ENCODE results near the gene RAB8A. TPM values are rescaled to one million over a fixed set of nuclear protein-coding genes. Genes with fewer than 3 reads are reported as not detected.

The RAB8A gene
- total and polyA plus RNA-seq, 2 of the 8 experiments (the other 6 are each of a cell fraction or from before 2014, with no cell fraction given): 65.8 to 97.0 TPM

DNA sequence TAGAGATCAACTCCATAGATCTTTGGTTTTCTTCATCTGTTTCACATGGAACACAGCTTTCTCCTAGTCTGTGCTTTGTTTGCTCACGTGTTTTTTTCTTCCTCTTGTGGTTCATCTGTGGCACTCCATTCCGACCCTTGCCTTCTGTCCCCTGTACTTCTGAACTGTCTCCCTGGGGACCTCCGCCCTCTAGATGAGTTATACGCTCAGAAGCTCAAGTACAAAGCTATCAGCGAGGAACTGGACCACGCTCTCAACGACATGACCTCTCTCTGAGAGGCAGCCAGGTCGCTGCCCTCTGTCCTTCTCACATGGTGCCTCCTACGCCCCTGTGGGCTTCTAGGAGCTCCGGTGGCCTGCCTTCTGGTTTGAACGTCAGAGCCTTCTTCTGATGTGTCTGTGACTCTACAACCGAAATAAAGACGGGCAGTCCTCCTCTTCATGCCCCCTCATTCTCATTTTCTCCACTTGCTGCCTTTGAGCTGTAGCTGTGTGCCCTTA lies 16.6 kb upstream of the RAB8A start (continued):
- TF ChIP-seq, protein P1, sequence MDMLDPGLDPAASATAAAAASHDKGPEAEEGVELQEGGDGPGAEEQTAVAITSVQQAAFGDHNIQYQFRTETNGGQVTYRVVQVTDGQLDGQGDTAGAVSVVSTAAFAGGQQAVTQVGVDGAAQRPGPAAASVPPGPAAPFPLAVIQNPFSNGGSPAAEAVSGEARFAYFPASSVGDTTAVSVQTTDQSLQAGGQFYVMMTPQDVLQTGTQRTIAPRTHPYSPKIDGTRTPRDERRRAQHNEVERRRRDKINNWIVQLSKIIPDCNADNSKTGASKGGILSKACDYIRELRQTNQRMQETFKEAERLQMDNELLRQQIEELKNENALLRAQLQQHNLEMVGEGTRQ (IDR thresholded peaks at IDR 0.05; ENCODE audit: low read length): no peak
- TF ChIP-seq TAF1 (IDR thresholded peaks at IDR 0.05; ENCODE audit: low read depth, low read length) (no peak), KDM1A (IDR thresholded peaks at IDR 0.05; ENCODE audit: borderline replicate concordance, low read length) (no peak), MAFK (IDR thresholded peaks at IDR 0.05; ENCODE audit: low read depth, low read length) (no peak), CHD1 (IDR thresholded peaks at IDR 0.05; ENCODE audit: low read depth, low read length) (no peak), FOSL1 (IDR thresholded peaks at IDR 0.05; ENCODE audit: insufficient read depth, low read depth, low read length) (no peak), TEAD4 (IDR thresholded peaks at IDR 0.05; ENCODE audit: low read depth, low read length) (no peak), SP2 (IDR thresholded peaks at IDR 0.05; ENCODE audit: low read length) (no peak), JUND (IDR thresholded peaks at IDR 0.05; ENCODE audit: low read length) (no peak)

Measured in H1 (cell line).